Activated T-helper 9 cell treated with anti-CD3 and anti-CD28 coated beads, Interleukin-2, amount 50 U/mL, for 16 hours (primary cell): Measurements from ENCODE around the gene CHID1.

Experiments used
- DNase-seq: peaks from one replicate; pipeline ENCODE4 v3.0.0-alpha.2; 2020; ENCODE audit warnings: low read depth

The CHID1 gene

GRCh38 chr11:910044-910588 lies 494 bp downstream of the CHID1 start:
- peak; percentile 36 for DNase-seq

GRCh38 chr11:909406-909805 lies 1.2 kb downstream of the CHID1 start:
- DNase-seq = no peak

GRCh38 chr11:908273-908672 lies 2.3 kb downstream of the CHID1 start:
- no peak for DNase-seq

GRCh38 chr11:907668-908067 lies 2.9 kb downstream of the CHID1 start:
- no peak for DNase-seq

- DNase-seq = no peak
Observed at GRCh38 chr11:905952-906351, 4.7 kb downstream of the CHID1 start.

- no peak for DNase-seq
Observed at GRCh38 chr11:904380-904779, 6.2 kb downstream of the CHID1 start.

- DNase-seq = no peak
Observed at GRCh38 chr11:901452-902061, 9.1 kb downstream of the CHID1 start.

GRCh38 chr11:900545-900944 lies 10.1 kb downstream of the CHID1 start:
- no peak for DNase-seq

GRCh38 chr11:899724-900123 lies 10.9 kb downstream of the CHID1 start:
- DNase-seq = no peak

GRCh38 chr11:898540-899190 lies 11.9 kb downstream of the CHID1 start:
- no peak for DNase-seq

GRCh38 chr11:898143-898511 lies 12.5 kb downstream of the CHID1 start:
- DNase-seq = no peak

- DNase-seq = no peak
Observed at GRCh38 chr11:897253-898142, 13.1 kb downstream of the CHID1 start.

GRCh38 chr11:895331-896110 lies 15.1 kb downstream of the CHID1 start:
- DNase-seq = no peak

- DNase-seq = no peak
Observed at GRCh38 chr11:894575-895201, 15.9 kb downstream of the CHID1 start.

GRCh38 chr11:893008-893654 lies 17.5 kb downstream of the CHID1 start:
- no peak for DNase-seq

- DNase-seq = no peak
Observed at GRCh38 chr11:890794-891540, 19.6 kb downstream of the CHID1 start.

GRCh38 chr11:889687-890475 lies 20.7 kb downstream of the CHID1 start:
- DNase-seq = no peak

- DNase-seq = no peak
Observed at GRCh38 chr11:889257-889656, 21.4 kb downstream of the CHID1 start.
